ENCODE measurements around the gene PRKCA.
"Not testable (repeated sequence)": the region's sequence is repeated elsewhere in the genome, so short reads cannot be mapped to it uniquely, and the experiment has no call there.

PRKCA gene

DNA sequence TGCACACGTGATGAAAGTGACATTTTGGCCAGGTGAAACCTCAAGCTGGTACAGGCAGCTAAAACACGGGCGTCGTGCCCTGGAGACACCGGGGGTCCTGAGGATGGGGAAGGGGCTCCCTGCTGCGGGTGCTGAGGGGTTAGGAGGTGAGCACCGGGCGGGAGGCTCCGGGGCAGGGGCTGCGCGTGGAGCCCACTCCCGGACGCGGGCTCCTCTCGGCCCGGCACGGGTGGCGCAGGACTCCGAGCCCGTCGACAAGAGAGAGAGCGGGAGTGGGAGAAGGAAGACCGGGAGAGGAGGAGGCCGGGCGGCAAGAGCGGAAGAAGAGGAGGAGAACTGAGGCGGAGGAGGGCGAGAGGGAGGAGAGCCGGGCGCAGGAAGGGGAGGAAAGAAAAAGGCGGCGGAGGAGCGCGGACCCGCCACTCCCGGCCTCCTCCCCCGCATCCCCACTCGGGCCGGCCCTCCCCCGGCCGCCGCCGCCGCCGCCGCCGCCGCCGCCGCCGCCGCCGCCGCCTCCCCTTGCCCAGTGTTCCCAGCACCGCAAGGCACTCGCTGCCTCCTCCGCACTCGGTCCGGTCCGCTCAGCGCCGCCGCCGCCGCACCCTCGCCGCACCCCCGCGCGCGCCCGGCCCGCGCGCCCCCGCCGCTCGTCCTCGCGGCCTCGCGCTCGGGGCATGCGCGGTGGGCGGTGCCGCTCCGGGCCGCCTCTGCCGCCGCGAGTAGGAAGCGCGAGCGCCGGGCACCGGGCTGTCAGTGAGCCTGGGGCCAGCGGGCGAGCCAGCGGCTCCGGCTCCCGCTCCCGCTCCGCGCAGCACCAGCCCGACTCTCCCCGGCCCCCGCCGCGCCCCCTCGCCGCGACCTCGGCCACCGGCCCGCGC, at the start of gene PRKCA:
Gene PRKCA, plus strand, starts transcription at position 750 of the 878 bp plus-strand sequence.
- peak; percentile 71 for DNase-seq

DNA sequence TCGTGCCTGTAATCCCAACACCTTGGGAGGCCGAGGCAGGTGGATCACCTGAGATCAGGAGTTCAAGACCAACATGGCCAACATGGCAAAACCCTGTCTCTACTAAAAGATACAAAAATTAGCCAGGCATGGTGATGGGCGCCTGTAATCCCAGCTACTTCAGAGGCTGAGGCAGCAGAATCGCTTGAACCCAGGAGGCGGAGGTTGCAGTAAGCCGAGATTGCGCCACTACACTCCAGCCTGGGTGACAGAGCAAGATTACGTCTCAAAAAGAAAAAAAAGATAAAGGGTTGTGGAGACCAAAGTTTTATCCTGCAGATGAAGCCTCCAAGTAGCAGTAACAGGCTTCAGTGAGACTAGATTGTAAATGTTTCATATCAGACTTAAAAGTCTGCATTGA, 49.0 kb upstream of the PRKCA start:
- not testable (repeated sequence) for DNase-seq

DNA sequence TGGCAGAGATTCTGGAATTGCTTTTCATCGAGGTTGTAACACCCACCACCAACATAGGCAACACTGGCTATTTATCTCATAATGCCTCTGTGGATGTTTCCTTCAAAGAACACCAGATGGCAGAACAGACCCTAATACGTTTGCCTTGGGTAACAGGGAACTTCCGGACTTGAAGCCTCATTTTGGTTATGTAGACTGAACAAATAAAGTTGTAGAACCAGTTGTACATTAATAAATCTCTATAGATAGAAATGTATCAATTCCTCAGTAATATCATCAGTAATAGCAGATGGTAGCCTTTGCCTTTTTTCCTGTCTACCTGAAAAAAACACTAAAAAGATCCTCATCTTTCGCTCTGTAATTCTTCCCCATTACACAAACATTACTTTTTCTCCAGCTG, 47.3 kb upstream of the PRKCA start:
- peak; percentile 81 for DNase-seq

DNA sequence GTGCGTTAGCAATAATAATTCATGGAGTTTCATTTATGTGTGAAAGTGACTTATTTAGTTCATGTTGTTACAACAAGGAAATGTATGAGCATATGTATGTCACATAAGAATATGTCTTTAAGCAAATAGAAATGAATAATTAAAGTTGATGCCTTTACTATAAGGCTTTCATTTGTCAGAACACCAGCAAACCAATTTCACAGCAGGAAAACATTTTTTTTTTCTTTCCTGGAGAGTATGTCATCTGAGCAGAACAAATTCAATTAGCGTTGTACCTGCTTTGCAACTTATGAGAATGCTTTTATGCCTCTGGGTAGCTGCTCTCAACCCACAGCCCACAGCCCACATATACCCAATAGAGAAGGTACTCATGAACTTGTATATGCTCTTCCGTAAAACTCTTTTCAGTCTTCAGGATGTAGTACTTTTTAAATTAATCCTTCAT, 46.9 kb upstream of the PRKCA start:
- DNase-seq: peak; percentile 9

DNA sequence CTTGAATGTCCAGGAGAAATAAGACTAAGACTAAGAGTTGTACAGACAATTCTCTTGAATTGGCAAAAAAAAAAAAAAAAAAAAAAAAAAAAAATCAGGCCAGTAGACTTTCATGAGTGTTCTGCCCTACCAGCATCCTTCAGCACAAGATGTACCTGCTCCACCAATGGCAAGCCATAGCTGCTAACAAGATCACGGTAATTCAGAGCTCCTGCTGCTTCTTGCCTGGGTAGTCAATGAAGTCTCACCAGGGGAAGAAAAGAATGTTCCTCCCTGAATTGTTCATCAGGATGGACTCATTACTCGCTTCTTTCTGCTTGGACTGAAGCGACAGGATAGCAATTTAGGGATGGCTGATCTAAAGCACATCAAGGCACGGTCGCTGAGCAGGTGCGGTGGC, 42.1 kb upstream of the PRKCA start:
- DNase-seq: no peak

DNA sequence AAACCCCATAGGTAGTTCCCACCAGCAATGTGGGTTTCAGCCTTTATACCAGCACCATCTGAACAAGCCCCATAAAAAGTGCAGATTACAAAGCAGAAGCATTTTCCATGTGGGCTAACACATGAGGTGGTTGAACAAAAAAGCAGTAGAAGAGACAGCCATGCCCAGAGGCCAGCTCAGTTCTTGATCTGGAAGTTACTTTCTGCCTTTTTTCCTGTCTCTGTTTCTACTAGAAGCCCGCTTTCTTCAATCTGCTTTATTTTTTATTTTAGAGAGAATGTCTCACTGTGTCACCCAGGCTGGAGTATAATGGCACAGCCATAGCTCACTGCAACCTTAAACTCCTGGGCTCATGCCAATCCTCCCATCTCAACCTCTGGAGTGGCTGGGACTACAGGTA, 41.7 kb upstream of the PRKCA start:
- no peak for DNase-seq

DNA sequence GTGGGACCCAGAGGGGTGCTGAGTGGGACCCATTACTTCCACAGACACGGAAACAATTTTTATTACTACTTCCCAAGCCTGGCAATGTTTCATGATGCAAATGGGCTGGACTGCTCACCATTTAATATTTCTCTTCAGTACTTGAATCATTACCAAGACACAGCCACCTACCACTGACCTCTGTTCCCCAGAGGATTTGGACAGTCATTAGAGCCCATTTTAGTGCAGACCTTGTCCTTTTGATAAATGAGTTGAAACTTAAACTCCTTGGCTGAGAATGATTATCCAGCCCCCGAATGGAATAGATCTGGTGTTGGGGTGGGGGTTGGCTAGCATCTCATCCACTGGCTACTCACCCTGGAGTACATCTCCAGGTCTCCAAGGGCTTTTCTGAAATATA, 39.6 kb upstream of the PRKCA start:
- DNase-seq: no peak

DNA sequence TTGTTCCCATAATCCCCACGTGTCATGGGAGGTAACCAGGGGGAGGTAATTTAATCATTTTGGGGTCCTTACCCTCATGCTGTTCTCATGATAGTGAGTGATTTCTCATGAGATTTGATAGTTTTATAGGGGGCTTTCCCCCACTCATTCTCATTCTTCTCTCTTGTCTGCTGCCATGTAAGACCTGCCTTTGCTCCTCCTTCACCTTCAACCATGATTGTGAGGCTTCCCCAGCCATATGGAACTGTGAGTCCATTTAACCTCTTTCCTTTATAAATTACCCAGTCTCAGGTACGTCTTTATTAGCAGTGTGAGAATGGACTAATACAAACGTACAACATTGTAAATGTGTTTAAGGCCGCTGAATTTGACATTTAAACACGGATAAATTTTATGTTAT, 37.7 kb upstream of the PRKCA start:
- DNase-seq: no peak

DNA sequence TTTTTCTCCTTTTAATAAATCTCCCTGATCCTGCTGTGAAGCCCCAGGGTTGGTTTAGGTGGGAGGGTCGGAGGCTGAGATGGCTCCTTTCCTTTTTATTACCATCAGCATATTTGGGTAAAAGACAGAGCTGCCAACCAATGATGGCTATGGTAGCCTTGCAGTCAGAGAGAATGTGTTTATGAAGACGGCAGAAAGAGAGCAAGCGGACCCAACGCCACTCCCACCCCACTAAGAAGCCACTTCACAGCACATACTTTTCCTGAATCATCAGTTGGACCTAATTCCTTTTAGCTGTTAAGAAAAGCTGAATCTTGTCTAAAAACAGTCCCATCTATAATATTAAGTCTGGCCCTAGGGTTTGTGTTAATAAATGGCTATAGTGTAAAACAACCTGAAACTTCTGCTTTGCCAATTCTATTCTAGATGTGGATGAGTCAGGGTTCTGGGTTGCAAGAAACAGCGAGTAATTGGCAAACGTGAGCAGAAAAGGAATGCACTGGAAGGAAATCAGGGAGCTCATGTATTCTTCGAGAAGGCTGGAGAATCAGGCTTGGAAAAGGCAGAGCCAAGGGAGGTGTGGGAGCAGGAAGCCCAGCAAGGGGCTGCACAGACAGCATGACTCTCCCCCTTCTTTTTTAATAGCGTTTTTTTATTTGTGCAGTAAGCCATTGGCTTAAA, 34.0 kb upstream of the PRKCA start:
- no peak for DNase-seq

DNA sequence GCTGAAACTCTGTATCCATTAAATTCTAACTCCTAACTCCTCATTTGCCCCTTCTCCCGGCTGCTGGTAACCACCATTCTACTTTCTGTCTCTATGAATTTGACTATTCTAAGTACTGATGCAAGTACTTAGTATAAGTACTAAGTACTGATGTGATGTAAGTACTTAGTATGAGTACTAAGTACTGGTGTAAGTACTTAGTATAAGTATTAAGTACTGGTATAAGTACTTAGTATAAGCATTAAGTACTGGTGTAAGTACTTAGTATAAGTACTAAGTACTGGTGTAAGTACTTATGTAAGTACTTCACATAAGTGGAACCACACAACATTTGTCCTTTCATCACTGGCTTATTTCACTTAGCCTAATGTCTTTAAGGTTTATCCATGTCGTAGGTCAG, 32.3 kb upstream of the PRKCA start:
- no peak for DNase-seq

DNA sequence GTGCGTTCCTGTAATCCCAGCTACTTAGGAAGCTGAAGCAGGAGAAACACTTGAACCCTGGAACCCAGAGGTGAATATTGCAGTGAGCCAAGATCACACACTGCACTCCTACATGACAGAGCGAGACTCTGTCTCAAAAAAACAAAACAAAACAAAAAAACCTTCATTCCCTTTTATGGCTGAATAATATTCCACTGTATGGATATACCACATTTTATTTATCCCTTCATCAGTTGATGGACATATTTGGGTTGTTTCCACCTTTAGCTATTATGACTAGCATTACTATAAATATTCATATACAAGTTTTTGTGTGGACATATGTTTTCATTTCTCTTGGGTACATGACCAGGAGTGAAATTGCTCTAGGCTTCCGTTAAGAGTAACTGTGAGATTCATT, 30.9 kb upstream of the PRKCA start:
- no peak for DNase-seq

DNA sequence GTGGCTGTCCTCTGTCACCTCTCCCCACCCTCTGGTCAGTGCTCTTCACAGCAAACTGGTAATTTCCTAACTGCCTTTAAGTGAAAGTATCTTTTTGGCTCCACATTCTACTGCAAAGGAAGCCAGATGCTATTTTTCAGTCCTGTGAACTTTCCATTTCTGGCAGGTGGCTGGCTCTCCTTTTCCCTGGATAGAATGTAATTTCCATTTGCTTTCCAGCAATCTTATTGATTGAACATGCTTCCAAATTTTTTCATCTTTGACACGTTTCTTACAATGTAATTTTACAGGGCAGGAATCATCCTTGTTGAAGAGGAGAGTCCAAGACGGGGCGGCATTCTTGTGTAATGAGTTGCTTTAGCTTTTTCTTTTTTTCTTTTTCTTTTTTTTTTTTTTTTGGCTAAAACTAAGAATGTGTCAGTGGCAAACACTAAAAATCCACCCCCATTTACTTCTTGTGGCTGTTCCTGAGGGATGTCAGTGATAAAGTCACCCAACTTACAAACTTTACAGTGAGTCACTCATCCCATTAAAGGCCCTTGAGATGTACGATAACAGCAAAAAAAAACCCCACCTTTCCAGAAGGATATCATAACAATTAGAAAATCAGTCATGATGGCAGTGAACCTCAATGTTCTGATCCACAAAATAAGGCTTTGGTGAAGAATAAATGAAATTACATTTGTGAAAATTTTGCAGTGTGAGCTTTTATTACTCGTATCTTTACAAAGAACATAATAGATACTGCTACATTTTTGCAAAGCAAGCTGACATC, 29.4 kb upstream of the PRKCA start:
- DNase-seq: no peak

DNA sequence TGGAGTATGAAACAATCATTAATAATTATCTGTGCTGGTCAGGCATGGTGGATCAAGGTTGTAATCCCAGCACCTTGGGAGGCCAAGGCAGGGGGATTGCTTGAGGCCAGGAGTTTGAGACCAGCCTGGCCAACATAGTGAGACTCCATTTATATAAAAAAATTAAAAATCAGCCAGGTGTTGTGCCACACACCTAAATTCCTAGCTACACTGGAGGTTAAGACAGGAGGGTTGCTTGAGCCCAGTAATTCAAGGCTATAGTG, 28.9 kb upstream of the PRKCA start:
- no peak for DNase-seq

DNA sequence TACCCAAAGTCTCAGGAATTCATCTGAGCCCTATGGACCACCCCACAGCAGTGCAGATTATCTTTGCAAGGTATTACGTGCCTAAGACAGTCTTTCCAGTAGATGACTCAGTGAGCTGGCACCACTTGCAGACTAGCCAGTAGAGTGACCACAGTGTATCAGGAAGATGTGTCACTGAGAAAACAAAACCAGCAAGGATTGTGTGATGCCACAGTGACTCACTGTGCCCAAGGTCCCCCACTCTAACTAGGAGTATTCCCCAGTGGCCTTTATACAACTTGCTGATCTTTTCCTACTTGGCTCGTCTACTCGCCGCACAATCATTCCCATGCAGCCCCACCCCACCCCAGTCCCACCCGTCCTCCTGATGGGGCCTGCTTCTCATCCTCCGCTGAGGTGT, 26.8 kb upstream of the PRKCA start:
- no peak for DNase-seq

DNA sequence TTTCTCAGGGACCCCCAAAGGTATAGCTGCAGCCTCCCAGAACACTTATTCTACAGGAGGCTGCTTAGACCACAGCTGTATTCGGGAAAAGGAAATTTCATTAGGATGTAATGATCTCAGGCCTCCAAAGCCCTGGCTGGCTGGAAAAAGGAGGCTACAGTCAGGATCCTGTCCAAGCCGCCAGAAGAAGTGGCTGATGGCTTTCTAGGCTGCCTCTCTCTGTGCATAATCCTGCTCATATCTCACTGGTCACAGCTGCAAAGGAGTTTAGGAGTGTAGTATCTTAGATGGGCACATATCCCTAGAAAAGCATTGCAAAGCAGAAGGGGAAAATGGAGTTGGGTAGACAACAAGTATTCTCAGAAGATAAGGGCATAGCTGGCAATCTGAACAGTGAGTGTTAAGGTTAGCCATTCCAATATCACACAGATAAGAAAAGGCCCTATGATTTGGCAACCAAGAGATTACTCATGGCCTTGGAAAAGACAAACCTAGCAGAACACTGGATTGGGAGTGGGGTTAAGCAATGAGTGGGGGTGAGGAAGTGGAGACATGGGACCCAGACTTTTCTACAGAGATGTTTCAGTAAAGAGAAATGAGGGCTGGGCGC, 26.0 kb upstream of the PRKCA start:
- no peak for DNase-seq

DNA sequence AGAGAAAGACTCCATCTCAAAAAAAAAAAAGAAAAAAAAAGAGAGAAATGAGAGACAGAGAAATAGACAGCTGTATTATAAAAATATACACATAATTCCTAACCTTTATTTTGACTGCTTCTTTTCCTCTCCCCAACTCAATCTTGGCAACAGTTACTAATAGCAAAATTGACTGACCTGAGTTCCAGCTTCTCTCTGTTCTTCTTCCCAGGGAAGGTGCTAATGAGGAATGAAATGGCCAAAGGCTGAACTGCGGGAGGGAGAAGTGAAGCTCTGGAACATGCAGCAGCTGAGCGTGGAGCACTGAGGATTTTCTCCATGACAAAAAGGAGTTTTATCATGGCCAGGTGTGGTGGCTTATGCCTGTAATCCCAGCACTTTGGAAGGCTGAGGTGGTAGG, 25.2 kb upstream of the PRKCA start:
- DNase-seq: no peak

DNA sequence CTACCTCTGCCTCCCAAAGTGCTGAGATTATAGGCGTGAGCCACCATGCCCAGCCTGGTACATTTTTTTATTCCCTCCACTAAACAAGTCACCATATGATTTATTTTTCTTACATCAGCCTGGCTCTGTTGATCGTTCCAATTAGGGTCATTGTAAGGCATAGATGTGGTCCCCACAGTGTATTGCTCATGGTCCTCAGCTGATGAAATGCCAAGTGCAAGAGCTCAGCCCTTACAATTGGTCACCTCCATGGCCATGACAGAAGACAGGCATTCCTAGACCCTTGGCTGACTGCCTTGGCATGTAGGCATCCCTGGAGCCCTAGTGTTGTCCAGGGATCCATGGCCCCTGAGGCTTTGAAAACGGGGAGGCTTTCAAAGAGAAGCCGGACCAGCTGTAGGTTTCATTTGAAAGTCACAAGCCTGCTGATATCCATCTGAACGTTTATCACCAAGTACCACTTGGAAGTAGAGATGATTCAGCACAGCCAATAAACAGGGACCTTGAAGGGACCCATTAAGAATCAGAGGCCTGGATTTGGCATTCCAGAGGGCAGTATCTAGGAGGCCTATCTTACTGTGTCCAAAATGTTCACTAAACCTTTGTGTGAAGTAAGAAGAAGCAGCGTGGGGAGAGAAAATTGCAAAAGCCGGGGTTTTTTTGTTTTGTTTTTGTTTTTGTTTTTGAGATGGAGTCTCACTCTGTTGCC, 20.6 kb upstream of the PRKCA start:
- no peak for DNase-seq

DNA sequence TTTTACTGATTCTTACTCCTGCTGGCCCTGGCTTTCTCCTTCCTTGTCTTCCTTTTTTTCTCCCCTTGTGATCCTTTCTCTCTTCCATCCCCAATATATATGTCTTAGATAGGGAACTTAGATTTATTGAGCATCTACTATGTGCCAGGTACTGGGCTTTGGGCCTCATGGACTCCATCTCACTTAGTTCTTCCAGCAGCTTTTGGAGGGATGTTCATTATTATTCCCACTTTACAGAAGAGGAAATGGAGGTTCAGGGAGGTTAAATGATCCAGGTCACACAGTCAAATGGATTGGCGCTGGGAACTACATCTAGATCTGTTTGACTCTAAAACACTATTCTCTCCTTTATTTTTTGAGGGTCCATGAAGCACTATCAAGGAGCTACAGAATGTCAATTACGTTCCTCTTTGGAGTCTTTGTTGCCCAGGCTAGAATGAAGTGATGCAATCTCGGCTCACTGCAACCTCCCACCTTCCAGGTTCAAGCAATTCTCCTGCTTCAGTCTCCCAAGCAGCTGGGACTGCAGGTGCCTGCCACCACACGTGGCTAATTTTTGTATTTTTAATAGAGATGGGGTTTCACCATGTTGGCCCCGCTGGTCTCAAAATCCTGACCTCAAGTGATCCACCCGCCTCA, 19.0 kb upstream of the PRKCA start:
- DNase-seq: no peak

DNA sequence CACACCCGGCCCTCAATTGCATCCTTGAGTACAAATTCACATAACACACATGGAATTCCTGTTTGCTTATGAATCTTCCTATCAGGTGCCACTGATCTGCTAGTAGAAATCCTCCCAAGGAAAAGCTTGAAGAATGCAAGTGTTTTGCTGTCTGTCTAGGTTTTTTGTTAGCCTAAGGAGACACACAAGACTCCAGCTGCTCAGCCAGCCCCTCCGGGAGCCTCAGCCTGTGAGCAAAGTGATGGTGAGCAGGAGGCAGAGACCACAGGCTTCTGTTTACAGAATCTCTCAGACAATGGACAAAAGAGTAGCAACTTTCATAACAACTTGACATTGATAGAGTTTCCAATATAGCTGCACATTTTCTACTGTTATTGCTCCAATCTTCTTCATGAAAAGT, 18.4 kb upstream of the PRKCA start:
- DNase-seq: no peak

DNA sequence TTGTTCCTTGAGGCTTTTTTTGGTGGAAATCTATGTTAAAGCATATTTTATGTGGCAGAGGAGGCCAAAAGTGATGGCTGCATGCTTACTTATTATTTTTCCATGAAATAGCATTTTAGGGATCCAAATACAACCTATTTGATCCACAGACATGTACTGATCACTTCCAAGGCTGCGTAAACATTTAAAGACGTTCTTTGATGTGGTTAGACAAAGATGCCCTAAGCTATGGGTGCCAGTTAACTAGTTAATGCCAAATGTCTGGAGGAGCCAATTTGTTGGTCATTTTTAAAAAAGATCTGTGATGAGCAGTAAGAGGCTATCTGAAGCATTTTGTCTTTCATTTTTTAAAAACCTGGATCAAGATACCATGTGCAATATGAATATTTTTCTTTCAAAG, 17.3 kb upstream of the PRKCA start:
- DNase-seq: no peak

DNA sequence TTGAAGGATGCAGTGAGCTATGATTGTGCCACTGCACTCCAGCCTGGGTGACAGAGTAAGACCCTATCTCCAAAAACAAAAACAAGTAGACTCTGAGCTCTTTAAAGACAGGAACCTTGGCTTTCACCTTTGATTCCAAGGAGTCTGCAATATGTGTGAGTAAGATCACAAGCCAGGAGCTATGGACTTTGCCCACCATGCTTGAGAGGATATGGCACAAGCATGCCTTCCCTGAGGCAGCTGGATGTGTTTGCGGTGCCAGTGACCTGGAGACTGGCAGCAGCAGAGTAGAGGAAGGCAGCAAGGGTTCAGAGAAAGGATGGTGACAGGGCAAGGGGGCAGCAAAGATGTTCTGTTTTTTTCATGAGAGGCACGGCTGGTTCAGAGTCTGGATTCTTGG, 14.5 kb upstream of the PRKCA start:
- no peak for DNase-seq

DNA sequence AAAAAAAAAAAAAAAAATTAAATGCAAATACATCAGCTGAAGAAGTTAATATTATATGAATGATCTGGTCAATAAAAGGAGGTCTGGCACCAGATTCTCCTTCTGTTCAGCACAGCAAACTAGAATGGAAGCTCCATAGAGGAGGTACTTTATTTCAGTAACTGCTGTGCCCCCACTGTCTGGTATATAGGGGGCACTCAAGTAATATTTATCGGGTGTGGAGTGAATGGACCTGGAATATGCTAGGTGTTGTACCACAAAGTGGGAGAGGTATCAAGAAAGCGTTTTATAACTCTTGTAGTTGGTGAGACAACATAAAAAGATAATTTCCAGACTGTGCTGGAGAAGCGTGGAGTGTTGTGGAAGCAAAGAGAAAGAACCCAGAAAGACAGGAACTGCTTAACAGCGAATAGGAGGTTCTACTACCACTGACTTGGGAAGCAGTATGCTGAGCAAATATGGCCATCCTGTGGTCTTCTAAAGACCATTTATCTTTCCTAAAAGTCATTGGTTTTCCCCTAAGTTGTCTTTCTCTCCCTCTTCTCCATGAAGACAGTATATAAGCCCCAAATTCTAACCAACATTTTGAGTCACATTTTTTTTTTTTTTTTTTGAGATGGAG, 12.2 kb upstream of the PRKCA start:
- no peak for DNase-seq
